HG02798 (cell line): ENCODE results near the gene ZNF473.
"Not testable (repeated sequence)": the region's sequence is repeated elsewhere in the genome, so short reads cannot be mapped to it uniquely, and the experiment has no call there.

ENCODE experiments used
- ATAC-seq: cut with Tn5 transposase; IDR thresholded peaks from one replicate; pipeline ENCODE4 v1.9.1; 2021; ENCODE audit warnings: mild to moderate bottlenecking; ENCODE audit not compliant: unreplicated experiment, poor library complexity

ZNF473 gene

GRCh38 chr19:50046649-50047503 lies 21.1 kb downstream of the ZNF473 start:
- ATAC-seq = no peak

- no peak for ATAC-seq
These were observed 21.9 kb downstream of the ZNF473 start for GRCh38 chr19:50047671-50048070.

GRCh38 chr19:50050406-50051227 lies 24.8 kb downstream of the ZNF473 start:
- ATAC-seq = no peak

- not testable (repeated sequence) for ATAC-seq
These were observed 25.6 kb downstream of the ZNF473 start for GRCh38 chr19:50051228-50051895.

- ATAC-seq = no peak
These were observed 26.2 kb downstream of the ZNF473 start for GRCh38 chr19:50051964-50052363.

GRCh38 chr19:50053119-50053518 lies 27.3 kb downstream of the ZNF473 start:
- ATAC-seq = no peak

- ATAC-seq = no peak
These were observed 32.6 kb downstream of the ZNF473 start for GRCh38 chr19:50058425-50058824.

- ATAC-seq = no peak
These were observed 33.2 kb downstream of the ZNF473 start for GRCh38 chr19:50059045-50059444.

GRCh38 chr19:50060107-50060506 lies 34.3 kb downstream of the ZNF473 start:
- ATAC-seq = no peak

- ATAC-seq = no peak
These were observed 35.8 kb downstream of the ZNF473 start for GRCh38 chr19:50061650-50062049.

- ATAC-seq = no peak
These were observed 40.1 kb downstream of the ZNF473 start for GRCh38 chr19:50065938-50066337.

GRCh38 chr19:50067575-50067974 lies 41.8 kb downstream of the ZNF473 start:
- no peak for ATAC-seq

- not testable (repeated sequence) for ATAC-seq
These were observed 42.6 kb downstream of the ZNF473 start for GRCh38 chr19:50068382-50068781.

GRCh38 chr19:50075076-50075475 lies 49.3 kb downstream of the ZNF473 start:
- ATAC-seq = not testable (repeated sequence)

GRCh38 chr19:50075644-50076372 lies 50.0 kb downstream of the ZNF473 start:
- not testable (repeated sequence) for ATAC-seq

GRCh38 chr19:50076581-50077355 lies 51.0 kb downstream of the ZNF473 start:
- ATAC-seq = not testable (repeated sequence)

GRCh38 chr19:50079014-50079413 lies 53.2 kb downstream of the ZNF473 start:
- ATAC-seq = not testable (repeated sequence)

GRCh38 chr19:50084440-50084839 lies 58.6 kb downstream of the ZNF473 start:
- ATAC-seq = not testable (repeated sequence)

GRCh38 chr19:50087153-50087552 lies 61.3 kb downstream of the ZNF473 start:
- not testable (repeated sequence) for ATAC-seq
